H9 (cell line): ENCODE measurements around the gene LRMDA. TPM values are rescaled to one million over a fixed set of nuclear protein-coding genes. Genes with fewer than 3 reads are reported as not detected.

ENCODE experiments used
- DNase-seq: peaks from one replicate; pipeline ENCODE4 v3.0.0-alpha.2; 2017
- H2AFZ ChIP-seq: one replicate; pipeline ENCODE4 v1.6.1; 2013; ENCODE audit warnings: mild to moderate bottlenecking, low read length, control low read depth, moderate library complexity
- H2AK5ac ChIP-seq: 2 replicates; pipeline ENCODE4 v1.6.1; 2013; ENCODE audit warnings: low read length, control low read depth, mixed read lengths; ENCODE audit not compliant: insufficient read length
- H2BK120ac ChIP-seq: one replicate; pipeline ENCODE4 v1.6.1; 2013; ENCODE audit warnings: low read depth, mild to moderate bottlenecking, low read length, control low read depth, inconsistent platforms; ENCODE audit not compliant: poor library complexity, severe bottlenecking
- H2BK12ac ChIP-seq: 2 replicates; pipeline ENCODE4 v1.6.1; 2013; ENCODE audit warnings: low read length, control low read depth, mixed read lengths, low read depth; ENCODE audit not compliant: insufficient read length
- H2BK15ac ChIP-seq: 2 replicates; pipeline ENCODE4 v1.6.1; 2013; ENCODE audit warnings: low read depth, low read length, control low read depth
- H2BK20ac ChIP-seq: one replicate; pipeline ENCODE4 v1.6.1; 2013; ENCODE audit warnings: low read depth, mild to moderate bottlenecking, low read length, control low read depth, inconsistent platforms; ENCODE audit not compliant: poor library complexity, severe bottlenecking
- H2BK5ac ChIP-seq: 2 replicates; pipeline ENCODE4 v1.6.1; 2013; ENCODE audit warnings: low read length, control low read depth, mixed read lengths; ENCODE audit not compliant: insufficient read length
- H3K14ac ChIP-seq: 2 replicates; pipeline ENCODE4 v1.6.1; 2013; ENCODE audit warnings: low read length, control low read depth; ENCODE audit not compliant: insufficient read depth
- H3K18ac ChIP-seq: 2 replicates; pipeline ENCODE4 v1.6.1; 2013; ENCODE audit warnings: low read depth, mild to moderate bottlenecking, mixed read lengths, low read length, control low read depth; ENCODE audit not compliant: insufficient read length
- H3K23ac ChIP-seq: 2 replicates; pipeline ENCODE4 v1.6.1; 2013; ENCODE audit warnings: low read length, control low read depth, mixed read lengths, low read depth; ENCODE audit not compliant: insufficient read length
- H3K23me2 ChIP-seq: 2 replicates; pipeline ENCODE4 v1.6.1; 2013; ENCODE audit warnings: low read depth, mild to moderate bottlenecking, mixed read lengths, low read length, control low read depth; ENCODE audit not compliant: insufficient read length, poor library complexity, severe bottlenecking
- H3K27ac ChIP-seq: 2 replicates; pipeline ENCODE4 v1.5.1; 2013; ENCODE audit warnings: low read length, control low read depth, mixed read lengths, low read depth; ENCODE audit not compliant: insufficient read length
- H3K27me3 ChIP-seq: 2 replicates; pipeline ENCODE4 v1.6.1; 2013; ENCODE audit warnings: low read length, control low read depth, inconsistent platforms; ENCODE audit not compliant: insufficient read depth
- H3K4ac ChIP-seq: 2 replicates; pipeline ENCODE4 v1.6.1; 2013; ENCODE audit warnings: low read depth, mild to moderate bottlenecking, control low read depth, inconsistent platforms, low read length, moderate library complexity
- H3K4me1 ChIP-seq: 2 replicates; pipeline ENCODE4 v1.6.1; 2013; ENCODE audit warnings: low read length, control low read depth, inconsistent platforms; ENCODE audit not compliant: insufficient read depth
- H3K4me2 ChIP-seq: 2 replicates; pipeline ENCODE4 v1.6.1; 2013; ENCODE audit warnings: low read length, control low read depth, mixed read lengths; ENCODE audit not compliant: insufficient read length, insufficient read depth
- H3K56ac ChIP-seq: 2 replicates; pipeline ENCODE4 v1.6.1; 2013; ENCODE audit warnings: low read depth, mild to moderate bottlenecking, mixed read lengths, low read length, control low read depth; ENCODE audit not compliant: insufficient read length
- H3K79me1 ChIP-seq: 2 replicates; pipeline ENCODE4 v1.6.1; 2013; ENCODE audit warnings: low read depth, mild to moderate bottlenecking, moderate library complexity, low read length, control low read depth, inconsistent platforms; ENCODE audit not compliant: insufficient read depth, poor library complexity, severe bottlenecking
- H3K79me2 ChIP-seq: 2 replicates; pipeline ENCODE4 v1.6.1; 2013; ENCODE audit warnings: low read length, control low read depth, inconsistent platforms; ENCODE audit not compliant: insufficient read depth
- H3K9ac ChIP-seq: 2 replicates; pipeline ENCODE4 v1.6.1; 2013; ENCODE audit warnings: low read length, control low read depth, mixed read lengths; ENCODE audit not compliant: insufficient read length; ENCODE audit errors: extremely low read depth
- H3K9me3 ChIP-seq: one replicate; pipeline ENCODE4 v1.6.1; 2013; ENCODE audit warnings: low read depth, low read length, inconsistent platforms; ENCODE audit not compliant: control insufficient read depth
- H3T11ph ChIP-seq: one replicate; pipeline ENCODE4 v1.6.1; 2013; ENCODE audit warnings: mild to moderate bottlenecking, low read length, control low read depth, inconsistent platforms
- H4K20me1 ChIP-seq: one replicate; pipeline ENCODE4 v1.6.1; 2013; ENCODE audit not compliant: control insufficient read depth, insufficient read length, insufficient read depth
- H4K5ac ChIP-seq: 2 replicates; pipeline ENCODE4 v1.6.1; 2013; ENCODE audit warnings: low read depth, mild to moderate bottlenecking, mixed read lengths, low read length, control low read depth; ENCODE audit not compliant: insufficient read length
- H4K8ac ChIP-seq: replicated peaks from 2 replicates; pipeline ENCODE4 v1.6.1; 2013; ENCODE audit warnings: low read length, control low read depth, mixed read lengths, low read depth; ENCODE audit not compliant: insufficient read length
- H4K91ac ChIP-seq: 2 replicates; pipeline ENCODE4 v1.6.1; 2013; ENCODE audit warnings: low read depth, mild to moderate bottlenecking, moderate library complexity, mixed read lengths, low read length, control low read depth; ENCODE audit not compliant: insufficient read length
- H3K27ac Mint-ChIP-seq, 3 experiments: 2 replicates in 2 of 3; 3 replicates in 1 of 3; pipeline ENCODE4 v1.8.0; 2020 to 2021; ENCODE audit warnings: mixed read lengths in 3 of 3, mild to moderate bottlenecking in 1 of 3, moderate library complexity in 1 of 3
- H3K27me3 Mint-ChIP-seq: 2 replicates; pipeline ENCODE4 v1.8.0; 2021; ENCODE audit warnings: low read depth, mild to moderate bottlenecking, moderate library complexity, mixed read lengths
- H3K36me3 Mint-ChIP-seq, 3 experiments: 2 replicates in 2 of 3; 3 replicates in 1 of 3; pipeline ENCODE4 v1.8.0; 2020 to 2021; ENCODE audit warnings: low read depth in 3 of 3, mixed read lengths in 3 of 3; ENCODE audit not compliant: insufficient read depth in 1 of 3
- H3K4me1 Mint-ChIP-seq, 2 experiments: 2 replicates each; pipeline ENCODE4 v1.8.0; 2020; ENCODE audit warnings: mixed read lengths in 2 of 2
- H3K4me3 Mint-ChIP-seq, 2 experiments: 2 replicates in 1 of 2; 3 replicates in 1 of 2; pipeline ENCODE4 v1.8.0; 2020 to 2021; ENCODE audit warnings: mild to moderate bottlenecking in 2 of 2, mixed read lengths in 2 of 2, moderate library complexity in 1 of 2
- H3K9me3 Mint-ChIP-seq, 2 experiments: 2 replicates in 1 of 2; 3 replicates in 1 of 2; pipeline ENCODE4 v1.8.0; 2020; ENCODE audit warnings: mild to moderate bottlenecking in 2 of 2, mixed read lengths in 2 of 2, moderate library complexity in 1 of 2
- CTCF ChIP-seq: fragments of 200-600 bp; sonication (generic); conservative IDR thresholded peaks from 3 replicates; pipeline ENCODE4 v1.8.0; 2021; ENCODE audit warnings: antibody characterized with exemption, mild to moderate bottlenecking
- WGBS: extraction: QIAGEN DNeasy Blood & Tissue Kit; methylation state at CpG from one replicate; pipeline ENCODE4 v1.1.7; 2013; ENCODE audit warnings: missing lambda C conversion rate, low lambda C conversion rate, mixed read lengths; ENCODE audit not compliant: insufficient read length; ENCODE audit errors: extremely low coverage; 5-methylcytosine and 5-hydroxymethylcytosine counted together
- total RNA-seq: library from RNA; stranded (reverse); gene quantifications from 2 replicates; pipeline ENCODE4 v1.2.1, GENCODE V29; 2021

LRMDA gene
- total RNA-seq, 1 experiment from 2014 or later, result 1.8 TPM

GRCh38 chr10:75541411-75541810 is 110.0 kb downstream of the LRMDA start:
- Mint-ChIP-seq H3K36me3 (no peaks in the 10 kb centered on the region), H3K4me1 (peaks cover 48 to 56% of the 10 kb centered on the region in 2 experiments), H3K27me3 (peaks cover 17% of the 10 kb centered on the region), H3K4me3 (peak overlapping the region in 1 of 2 experiments; percentile 0; a peak in 1 of 5 replicates), H3K27ac (peak overlapping the region in 1 of 3 experiments; percentile 9; a peak in 1 of 7 replicates), H3K9me3 (no peaks in the 10 kb centered on the region; a peak in 2 of 5 replicates)
- Histone ChIP-seq H3K27me3 (no peaks in the 10 kb centered on the region), H3K23ac (no peak overlapping the region), H4K8ac (no peak overlapping the region), H3T11ph (no peak overlapping the region), H3K56ac (no peak overlapping the region), H3K4me2 (no peak overlapping the region), H4K5ac (no peak overlapping the region), H3K23me2 (no peaks in the 10 kb centered on the region), H4K91ac (no peak overlapping the region), H2AK5ac (no peak overlapping the region), H2BK5ac (no peak overlapping the region), H2BK12ac (no peak overlapping the region), H3K9ac (no peak overlapping the region), H3K79me2 (no peaks in the 10 kb centered on the region), H3K79me1 (no peaks in the 10 kb centered on the region), H3K27ac (no peak overlapping the region), H3K18ac (no peak overlapping the region), H2BK120ac (no peak overlapping the region), H3K4ac (no peak overlapping the region), H2BK15ac (no peak overlapping the region), H3K9me3 (no peaks in the 10 kb centered on the region), H3K14ac (no peak overlapping the region), H3K4me1 (peaks cover 3% of the 10 kb centered on the region; the same call in 1 of the 2 replicates), H2AFZ (no peak overlapping the region), H4K20me1 (no peaks in the 10 kb centered on the region), H2BK20ac (no peak overlapping the region)
- TF ChIP-seq CTCF, result no peak
- no peak for DNase-seq
- no CpG with 5 or more reads among the region's 2 CpGs for WGBS
